NCI-H2227 (cell line): ENCODE data around the gene ZNF841.
A peak's percentile ranks its signal among the peaks of the same experiment; 100 is the strongest.
"Not testable (repeated sequence)": the region's sequence is repeated elsewhere in the genome, so short reads cannot be mapped to it uniquely, and the experiment has no call there.

Experiments used
- DNase-seq: peaks from one replicate; lab custom pipeline; 2025; ENCODE audit not compliant: unreplicated experiment; lab: John Stamatoyannopoulos, UW

Gene ZNF841

DNA sequence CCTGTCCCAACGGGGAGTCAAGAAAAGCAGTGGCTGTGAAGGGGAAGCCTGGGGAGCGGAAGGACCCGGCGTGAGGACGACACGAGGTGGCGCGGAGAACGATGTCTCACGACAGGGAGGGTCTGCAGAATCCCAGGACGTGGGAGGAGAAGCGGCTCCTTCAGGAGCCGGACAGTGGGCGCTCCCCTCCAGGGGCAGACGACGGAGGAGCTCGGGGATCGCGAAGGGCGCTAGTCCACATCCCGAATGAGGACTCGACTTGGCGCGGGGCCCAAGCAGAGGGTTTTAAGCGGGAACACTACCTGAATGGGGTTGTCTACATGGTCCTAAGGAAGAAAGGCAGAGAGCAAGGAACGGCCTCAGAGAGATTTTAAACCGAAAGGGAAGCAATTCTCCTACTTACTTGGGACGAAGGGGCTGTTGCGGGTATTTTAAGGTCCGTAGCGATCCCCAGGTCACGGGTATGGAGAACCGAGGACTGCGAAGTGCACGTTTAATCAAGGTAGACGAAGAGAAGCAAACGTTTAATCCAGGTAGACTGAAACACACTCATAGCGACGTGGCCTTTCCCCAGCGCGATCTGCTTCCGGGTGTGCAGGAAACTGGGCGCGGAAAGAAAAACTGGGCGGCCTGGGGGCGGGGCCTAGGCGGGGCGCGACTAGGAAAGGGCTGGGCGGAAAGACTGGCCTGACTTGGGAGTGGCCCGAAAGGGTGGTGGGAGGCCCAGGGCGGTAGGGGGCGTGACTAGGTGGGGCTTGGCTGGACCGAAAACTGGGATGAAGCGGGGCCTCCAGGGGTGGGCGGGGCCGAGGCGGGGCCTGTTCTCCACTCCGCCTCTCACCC is at the start of gene ZNF841:
Gene ZNF841 (minus strand): TSS at position 594 of the 843 bp plus-strand sequence. CDS start 10,964 bp downstream, outside the sequence.
- peak; percentile 93 for DNase-seq

DNA sequence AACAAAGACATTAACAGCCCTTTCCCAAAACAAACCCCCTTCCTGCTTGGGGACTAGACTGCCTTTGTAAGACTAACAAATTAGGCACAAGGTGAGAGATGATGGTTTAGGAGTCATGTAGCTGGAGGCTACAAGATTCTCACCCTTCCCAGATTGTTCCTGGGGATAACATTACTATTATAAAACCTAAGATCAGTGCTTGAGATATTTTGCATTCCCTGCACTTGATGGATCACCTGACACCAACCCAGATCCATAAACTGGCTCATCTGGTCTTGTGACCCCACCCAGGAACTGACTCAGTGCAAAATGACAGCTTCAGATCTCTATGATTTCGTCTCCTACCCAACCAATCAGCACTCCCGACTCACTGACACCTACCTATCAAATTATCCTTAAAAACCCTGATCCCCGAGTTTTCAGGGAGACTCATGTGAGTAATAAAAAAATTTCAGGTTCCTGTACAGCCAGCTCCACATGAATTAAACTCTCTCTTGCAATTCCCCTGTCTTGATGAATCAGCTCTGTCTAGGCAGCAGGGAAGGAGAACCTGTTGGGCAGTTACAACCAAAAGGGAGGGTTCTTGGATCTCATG is 46.5 kb upstream of the ZNF841 start:
- DNase-seq: no peak

DNA sequence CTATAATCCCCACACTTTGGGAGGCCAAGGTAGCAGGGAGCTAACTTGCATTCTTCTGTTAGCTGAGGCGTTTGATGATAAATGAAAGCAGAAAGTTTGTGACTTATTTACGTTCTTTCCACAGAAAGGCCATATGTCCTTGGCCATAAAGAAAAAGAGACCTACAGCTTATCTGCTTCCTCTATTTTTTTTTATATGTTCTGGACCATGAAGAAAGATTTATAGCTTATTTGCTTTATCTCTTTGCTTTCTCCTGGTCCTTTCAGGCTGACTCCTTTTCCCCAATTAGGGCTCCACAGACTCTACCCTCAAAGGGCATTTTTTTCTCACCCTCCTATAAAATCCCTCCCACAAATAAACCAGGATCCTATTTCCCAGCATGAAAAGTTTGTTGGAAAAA is 45.6 kb upstream of the ZNF841 start:
- no peak for DNase-seq

DNA sequence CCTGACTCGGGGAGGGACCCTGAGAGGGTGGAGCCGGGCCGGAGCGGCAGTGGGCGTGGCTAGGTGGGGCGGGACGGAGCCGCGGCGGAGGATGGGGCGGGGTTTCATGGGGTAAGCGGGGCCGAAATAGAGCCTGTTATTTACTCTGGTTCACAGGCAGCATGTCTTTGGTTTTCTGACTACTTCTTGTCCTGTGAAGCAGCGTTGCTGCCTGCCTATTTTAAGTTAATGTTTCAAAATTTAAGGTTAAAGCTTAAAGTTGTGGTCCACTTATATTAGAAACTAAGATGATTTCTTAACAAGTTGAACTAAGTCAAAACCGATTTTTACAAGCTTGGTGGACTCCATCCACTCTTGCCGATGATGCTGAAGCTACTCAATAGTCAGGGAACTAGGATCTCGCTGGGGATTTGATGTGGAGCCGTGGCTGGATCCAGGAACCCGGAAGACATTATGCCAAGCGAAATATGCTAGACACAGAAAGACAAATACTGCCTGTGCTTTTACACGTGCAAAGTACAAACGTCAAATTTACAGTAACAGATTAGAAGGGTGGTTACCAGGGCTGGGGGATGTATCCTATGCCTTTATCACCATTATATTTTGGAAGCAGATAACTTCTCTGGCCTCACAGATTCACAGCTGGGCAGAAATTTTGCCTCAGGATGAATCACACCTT is 44.6 kb upstream of the ZNF841 start:
- DNase-seq: peak; percentile 29

DNA sequence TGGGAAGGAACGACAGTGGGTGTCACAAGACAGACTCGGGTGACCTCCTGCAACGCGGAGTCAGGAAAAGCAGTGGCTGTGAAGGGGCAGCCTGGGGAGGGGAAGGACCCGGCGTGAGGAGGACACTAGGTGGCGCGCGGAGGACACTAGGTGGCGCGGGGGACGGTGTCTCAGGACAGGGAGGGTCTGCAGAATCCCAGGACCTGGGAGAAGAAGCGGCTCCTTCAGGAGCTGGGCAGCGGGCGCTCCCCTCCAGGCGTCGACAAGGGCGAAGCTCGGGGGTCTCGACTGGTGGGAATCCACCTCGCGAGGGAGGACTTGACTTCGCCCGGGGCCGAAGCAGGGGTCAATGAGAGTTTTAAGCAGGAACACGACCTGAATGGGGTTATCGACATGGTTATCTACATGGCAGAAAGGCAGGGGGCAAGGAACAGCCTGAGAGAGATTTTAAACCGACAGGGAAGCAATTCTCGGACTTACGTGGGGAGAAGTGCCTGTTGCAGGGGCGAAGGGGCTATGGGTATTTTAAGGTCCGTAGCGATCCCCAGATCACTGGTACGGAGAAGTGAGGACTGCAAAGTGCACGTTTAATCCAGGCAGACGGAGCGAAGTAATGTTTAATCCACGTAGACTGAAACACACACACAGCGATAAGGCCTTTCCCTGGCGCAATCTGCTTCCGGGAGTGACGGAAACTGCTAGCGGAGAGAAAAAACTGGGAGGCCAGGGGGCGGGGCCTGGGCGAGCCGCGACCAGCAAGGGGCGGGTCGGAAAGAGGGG is 43.9 kb upstream of the ZNF841 start, which contains the start of gene ZNF616:
Gene ZNF616 (minus strand): TSS at position 687 of the 780 bp plus-strand sequence. CDS start 9,426 bp downstream, outside the sequence.
- peak; percentile 94 for DNase-seq

DNA sequence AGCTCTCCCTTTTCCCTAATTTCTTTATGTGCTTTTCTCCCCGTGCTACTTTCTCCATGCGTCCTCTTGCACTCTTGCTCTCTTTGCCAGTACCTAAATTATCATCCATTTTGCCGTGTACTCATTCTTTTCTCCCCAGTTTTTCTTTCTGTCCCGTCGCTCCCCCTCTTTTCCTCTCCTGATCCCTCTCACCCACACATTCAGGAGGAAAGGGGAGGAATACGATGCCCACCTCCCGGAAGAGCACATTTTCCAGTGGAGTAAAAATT is 43.4 kb upstream of the ZNF841 start:
- DNase-seq: no peak

DNA sequence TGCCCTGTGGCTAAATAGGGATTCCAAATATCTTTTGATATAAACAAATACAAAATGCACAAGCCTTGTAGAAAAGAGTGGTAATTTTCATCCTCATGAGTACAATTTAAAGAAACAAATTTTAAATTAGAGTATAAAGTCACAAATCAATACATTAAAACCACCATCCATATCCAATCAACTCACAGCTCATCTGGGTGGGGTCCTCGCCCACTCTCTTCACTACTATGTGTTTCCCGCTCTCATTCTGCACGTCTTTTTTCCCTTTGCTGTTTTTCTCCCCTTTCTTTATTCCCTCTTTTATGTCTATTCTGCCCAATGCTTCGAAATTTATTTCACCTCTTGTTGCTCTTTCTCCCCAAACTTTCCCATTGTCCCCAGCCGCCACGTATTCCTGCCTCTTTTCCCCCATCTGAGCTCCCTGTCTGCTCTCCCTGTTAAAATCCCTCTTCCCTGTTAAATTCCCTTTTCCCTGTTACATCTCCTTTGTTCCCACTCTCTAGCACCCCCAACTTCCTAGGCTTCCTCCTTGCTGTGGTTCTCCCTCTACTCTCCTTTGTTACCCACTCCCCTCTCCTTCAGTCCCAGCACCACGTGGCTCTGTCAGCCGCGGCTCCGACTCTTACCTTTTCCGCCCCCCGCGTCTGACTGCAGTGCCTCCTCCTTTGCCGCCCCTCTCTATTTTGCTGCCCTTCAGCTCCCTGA is 42.9 kb upstream of the ZNF841 start:
- peak; percentile 41 for DNase-seq

DNA sequence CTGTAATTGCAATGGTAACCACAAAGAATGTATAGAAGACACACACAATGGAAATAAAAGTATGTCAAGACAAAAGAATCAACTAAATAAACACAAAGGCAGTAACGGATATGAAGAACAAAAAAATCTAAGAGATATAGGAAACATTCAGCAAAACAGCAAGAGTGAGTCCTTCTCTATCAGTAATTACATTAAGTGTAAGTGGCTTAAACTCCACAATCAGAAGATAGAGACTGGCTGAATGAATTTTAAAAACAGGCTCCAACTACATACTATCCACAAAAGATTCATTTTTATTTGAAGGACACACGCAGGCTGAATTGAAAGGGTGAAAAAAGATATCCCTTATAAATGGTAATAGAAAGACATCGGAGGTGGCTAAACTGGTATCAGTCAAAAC is 24.7 kb upstream of the ZNF841 start:
- no peak for DNase-seq

DNA sequence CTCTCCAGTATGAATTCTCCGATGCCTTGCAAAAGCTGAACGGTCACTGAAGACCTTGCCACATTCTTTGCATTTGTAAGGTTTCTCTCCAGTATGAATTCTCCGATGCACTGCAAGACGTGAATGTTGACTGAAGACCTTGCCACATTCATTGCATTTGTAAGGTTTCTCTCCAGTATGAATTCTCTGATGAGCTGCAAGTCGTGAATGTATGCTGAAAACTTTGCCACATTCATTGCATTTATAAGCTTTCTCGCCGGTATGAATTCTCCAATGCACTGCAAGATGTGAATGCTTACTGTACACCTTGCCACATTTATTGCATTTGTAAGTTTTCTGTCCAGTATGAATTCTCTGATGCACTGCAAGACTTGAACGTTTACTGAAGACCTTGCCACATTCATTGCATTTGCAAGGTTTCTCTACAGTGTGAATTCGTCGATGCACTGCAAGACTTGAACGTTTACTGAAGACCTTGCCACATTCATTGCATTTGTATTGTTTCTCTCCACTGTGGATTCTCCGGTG is 20.0 kb upstream of the ZNF841 start:
- DNase-seq: no peak

DNA sequence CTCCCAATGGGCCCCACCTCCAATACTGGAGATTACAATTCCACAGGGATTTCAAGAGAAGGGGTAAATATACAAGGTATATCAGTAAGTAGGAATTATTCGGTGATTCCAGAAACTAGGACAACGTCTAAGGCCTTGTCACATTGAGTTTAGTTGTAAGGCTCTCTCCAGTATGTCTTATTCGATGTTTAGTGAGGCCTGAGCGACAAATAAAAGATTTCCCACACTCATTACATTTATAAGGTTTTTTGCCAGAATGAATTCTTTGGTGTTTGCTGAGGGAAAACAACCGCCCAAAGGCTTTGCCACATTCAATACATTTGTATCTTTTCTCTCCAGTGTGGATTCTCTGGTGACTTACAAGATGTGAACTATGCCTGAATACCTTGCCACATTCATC is 19.1 kb upstream of the ZNF841 start:
- no peak for DNase-seq

DNA sequence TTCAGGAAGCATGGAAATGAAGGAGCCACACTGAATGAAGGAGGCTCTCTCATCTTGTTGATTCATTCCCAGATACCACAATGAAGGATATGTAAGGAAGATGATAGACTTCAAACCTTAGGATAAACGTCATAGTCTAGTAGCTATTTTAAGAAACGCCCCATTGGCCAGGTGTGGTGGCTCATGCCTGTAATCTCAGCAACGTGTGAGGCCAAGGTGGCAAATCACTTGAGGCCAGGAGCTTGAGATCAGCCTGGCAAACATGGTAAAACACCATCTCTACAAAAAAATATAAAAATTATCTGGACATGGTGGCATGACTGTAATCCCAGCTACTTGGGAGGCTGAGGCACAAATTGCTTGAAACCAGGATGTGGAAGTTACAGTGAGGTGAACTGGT is 17.1 kb upstream of the ZNF841 start:
- no peak for DNase-seq

DNA sequence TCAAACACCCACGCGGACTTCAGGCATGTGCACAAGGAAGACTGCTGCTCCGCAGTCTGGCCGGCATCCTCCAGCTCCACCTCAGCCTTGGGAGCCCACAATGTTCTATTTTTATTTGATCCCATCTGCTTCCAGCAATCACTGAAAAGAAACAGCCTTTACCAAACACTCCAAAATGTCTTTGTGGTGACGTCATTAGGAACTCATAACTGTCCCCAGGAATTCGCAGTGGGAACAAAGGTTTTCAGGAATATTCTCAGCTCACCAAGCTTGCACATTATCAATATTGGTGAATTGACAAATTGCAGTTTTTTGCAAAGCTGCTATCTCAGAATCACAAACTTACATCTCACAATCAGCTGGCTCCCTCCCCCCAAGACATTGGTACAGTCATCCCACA is 15.2 kb upstream of the ZNF841 start:
- DNase-seq: no peak

DNA sequence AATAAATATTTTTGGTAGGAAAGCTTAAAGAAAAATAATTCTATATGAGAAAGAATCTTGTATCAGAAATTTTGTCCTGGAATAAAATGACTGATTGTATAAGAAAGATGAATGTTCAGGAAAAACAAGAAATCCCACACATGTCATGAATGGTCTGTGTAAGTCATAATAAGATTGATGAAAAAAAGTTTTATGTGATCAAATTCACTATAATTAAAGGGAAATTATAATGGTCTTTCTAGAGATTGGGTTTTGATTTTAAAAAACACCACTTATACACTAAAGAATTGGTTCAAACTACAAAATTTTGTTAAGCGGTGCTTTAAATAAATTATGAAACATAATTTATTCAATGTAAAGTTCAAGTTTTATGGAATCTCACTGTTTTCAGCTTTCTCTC is 7.2 kb upstream of the ZNF841 start:
- no peak for DNase-seq

DNA sequence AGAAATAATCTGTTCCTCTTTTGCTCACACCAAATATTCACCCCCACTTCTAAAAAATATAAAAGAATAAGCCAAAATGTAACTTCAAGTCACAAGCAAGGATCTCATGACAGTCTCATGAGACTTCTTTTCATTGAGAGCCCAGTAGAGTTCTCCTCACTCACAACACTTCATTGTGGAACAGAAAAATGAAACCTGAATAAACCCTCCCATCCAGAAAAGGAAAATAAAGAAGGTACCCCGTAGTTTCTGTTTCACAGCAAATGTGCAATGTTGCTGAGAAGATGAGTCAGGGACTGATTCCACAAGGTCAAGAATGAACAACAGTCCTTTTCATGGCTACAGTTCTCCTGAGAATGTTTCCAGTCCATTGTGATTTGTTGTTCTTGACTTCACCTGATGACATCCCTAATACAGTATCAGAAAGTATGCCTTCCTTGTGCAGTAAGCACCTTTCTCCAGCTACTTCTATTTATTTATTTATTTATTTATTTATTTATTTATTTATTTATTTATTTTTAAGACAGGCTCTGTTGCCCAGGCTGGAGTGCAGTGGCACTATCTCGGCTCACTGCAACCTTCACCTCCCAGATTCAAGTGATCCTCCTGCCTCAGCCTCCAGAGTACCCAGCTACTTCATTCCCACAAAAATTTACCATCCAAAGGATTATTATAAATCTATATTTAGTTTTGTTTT is 6.4 kb upstream of the ZNF841 start:
- no peak for DNase-seq

DNA sequence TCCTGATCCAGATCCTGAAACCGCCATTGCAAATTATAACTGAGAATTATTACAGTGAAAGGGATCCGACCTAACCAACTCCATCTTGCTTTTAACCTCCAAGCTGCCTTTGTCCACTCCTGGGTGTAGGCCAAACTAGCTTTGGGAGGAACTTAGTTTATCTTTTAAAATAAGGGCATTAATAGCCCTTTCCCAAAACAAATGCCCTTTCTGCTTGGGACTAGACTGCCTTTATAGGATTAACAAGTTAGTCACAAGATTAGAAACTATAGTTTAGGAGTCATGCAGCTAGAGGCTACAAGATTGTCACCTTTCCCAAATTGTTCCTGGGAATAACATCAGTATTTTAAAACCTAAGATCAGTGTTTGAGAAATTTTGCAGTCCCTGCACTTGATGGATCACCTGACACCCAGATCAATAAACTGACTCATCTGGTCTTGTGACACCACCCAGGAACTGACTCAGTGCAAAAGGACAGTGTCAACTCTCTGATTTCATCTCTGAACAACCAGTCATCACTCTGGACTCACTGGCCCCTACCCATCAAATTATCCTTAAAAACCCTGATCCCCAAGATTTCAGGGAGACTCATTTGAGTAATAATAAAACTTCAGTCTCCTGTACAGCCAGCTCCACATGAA is 4.1 kb upstream of the ZNF841 start:
- DNase-seq: no peak

DNA sequence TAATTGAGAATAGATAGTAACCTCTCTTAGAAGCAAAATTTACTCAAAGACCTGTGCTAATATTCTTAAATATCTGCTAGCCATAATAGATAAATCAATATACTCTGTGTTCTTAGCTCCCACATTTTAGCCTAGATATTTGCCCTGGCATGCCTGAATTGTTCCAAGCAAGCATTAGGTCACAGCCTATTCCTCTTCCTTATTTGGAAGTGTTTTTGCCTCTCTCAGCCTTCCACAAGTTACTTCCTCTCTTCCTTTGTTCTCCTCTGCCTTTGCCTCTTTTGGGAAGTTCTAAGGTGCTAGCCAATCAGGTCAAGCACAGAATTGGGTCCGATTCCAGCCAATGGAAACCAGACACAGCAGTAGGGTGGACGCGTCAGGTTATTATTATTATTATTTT is 851 bp upstream of the ZNF841 start:
- DNase-seq: not testable (repeated sequence)

DNA sequence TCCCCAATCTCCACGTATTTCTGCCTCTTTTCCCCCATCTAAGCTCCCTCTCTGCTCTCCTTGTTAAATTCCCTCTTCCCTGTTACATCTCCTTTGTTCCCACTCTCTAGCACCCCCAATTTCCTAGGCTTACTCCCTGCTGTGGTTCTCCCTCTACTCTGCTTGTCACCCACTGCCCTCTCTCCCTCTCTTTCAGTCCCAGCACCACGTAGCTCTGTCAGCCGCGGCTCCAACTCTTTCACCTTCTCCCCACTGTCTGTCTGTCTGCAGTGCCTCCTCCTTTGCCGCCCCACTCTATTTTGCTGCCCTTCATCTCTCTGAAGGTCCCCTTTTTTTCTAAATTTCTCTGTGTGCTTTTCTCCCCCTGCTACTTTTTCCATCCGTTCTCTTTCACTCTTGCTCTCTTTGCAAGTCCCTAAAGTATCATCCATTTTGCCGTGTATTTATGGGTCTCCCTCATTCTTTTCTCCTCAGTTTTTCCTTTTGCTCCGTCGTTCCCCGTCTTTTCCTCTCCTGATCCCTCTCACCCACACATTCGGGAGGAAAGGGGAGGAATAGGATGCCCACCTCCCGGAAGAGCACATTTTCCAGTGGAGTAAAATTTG is 937 bp downstream of the ZNF841 start:
- DNase-seq: no peak

DNA sequence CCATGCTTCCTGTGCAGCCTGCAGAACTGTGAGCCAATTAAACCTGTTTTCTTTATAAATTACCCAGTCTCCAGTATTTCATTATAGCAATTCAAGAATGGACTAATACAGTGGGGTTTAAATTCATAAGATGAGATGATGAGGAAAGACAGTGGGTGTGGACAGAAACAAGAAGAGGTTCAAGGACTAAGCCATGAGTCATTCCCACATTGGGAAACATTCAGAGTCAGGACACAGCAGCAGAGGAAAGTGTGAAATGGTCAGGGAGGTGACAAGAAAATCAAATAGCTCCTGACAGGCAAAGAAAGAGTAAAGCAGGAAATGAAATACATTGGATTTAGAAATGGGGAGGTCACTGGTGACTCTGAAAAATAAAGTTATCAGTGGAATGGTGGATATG is 9.1 kb downstream of the ZNF841 start:
- no peak for DNase-seq

DNA sequence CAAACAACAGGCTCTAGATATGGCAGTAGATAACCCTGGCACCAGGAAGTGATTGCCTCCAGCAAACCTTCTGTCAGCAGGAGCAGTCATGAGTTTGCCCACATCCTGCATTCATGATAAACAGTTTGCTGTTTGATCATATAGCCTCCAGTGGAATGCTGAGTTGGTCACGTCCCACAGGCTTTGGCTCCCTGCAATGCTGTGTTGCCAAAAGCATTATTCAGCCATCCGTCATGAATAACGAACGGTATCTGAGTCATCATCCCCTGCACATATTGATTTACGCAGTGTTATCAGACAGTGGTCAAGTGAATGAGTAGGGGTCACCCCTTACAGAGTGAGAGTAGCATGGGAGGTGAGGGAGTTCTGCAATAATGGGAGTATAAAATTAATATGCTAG is 25.1 kb downstream of the ZNF841 start:
- no peak for DNase-seq
